Glomerular endothelial cell (primary cell): Measurements from ENCODE around the gene KRTAP26-1. TPM values are rescaled to one million over a fixed set of nuclear protein-coding genes. Genes with fewer than 3 reads are reported as not detected.

Experiments
- DNase-seq: peaks from one replicate; pipeline ENCODE4 v3.0.0-alpha.2; 2011; ENCODE audit warnings: low read depth, low spot score; ENCODE audit errors: extremely low read depth
- total RNA-seq: library from RNA; depleted of rRNA; stranded (reverse); fragments of >200 nt; gene quantifications from 2 replicates; pipeline ENCODE4 v1.2.3, GENCODE V29; 2015

Gene KRTAP26-1
- total RNA-seq, 1 donor from 2014 or later: not detected

- no peak for DNase-seq
Observed at GRCh38 chr21:30271611-30272010, 48.5 kb downstream of the KRTAP26-1 start.

GRCh38 chr21:30271156-30271555 is 49.0 kb downstream of the KRTAP26-1 start:
- no peak for DNase-seq

DNA sequence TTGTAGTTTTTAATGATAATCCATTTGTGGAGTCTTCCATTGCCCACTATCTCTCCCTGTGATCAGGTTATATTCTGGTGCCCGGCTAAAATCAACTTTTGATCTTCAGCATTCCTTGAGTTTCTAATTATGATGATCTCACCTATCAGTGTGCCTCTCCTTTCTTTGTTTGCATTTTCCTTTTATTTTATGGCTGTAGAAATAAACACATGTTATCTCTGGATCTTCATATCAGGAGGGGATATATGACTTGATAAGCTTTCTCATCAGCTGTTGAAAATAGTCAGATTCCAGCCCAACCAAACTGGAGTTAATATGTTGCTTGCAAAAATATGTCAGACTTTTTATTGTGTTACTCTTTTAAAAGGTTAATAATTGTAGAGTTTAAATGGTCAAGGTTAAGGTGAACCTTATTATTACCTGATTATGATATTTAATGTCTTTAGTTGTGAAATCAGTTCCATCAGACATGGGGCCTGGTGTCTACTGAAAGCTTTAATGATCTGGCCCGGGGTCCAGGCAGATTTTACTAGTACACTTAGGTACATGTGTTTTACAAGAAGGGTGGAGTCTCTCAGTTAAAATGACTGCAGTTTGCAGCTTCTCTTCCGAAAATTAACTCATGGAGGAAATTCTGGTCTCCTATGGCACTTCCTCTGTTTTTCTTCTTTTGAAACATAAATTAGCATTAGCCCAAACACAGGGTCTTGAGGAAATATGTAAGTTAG is 50.1 kb downstream of the KRTAP26-1 start:
- no peak for DNase-seq

Other genes with a start within 250 kb of the KRTAP26-1 start
- not detected in 2 replicates for gene CLDN17, start 153.5 kb downstream of the KRTAP26-1 start, total RNA-seq
- not detected in 2 replicates for gene CLDN8, start 104.2 kb downstream of the KRTAP26-1 start, total RNA-seq
- gene KRTAP24-1, start 37.4 kb downstream of the KRTAP26-1 start, total RNA-seq: not detected in 2 replicates
- gene KRTAP25-1, start 30.8 kb downstream of the KRTAP26-1 start, total RNA-seq: not detected in 2 replicates
- gene KRTAP27-1, start 17.4 kb upstream of the KRTAP26-1 start, total RNA-seq: not detected in 2 replicates
- gene KRTAP23-1, start 28.3 kb upstream of the KRTAP26-1 start, total RNA-seq: not detected in 2 replicates
- gene KRTAP13-2, start 52.0 kb upstream of the KRTAP26-1 start, total RNA-seq: not detected in 2 replicates
- not detected in 2 replicates for gene KRTAP13-1, start 75.7 kb upstream of the KRTAP26-1 start, total RNA-seq
- gene KRTAP13-3, start 105.6 kb upstream of the KRTAP26-1 start, total RNA-seq: not detected in 2 replicates
- gene KRTAP13-4, start 109.9 kb upstream of the KRTAP26-1 start, total RNA-seq: not detected in 2 replicates
- gene KRTAP15-1, start 120.0 kb upstream of the KRTAP26-1 start, total RNA-seq: not detected in 2 replicates
- not detected in 2 replicates for gene KRTAP19-1, start 160.1 kb upstream of the KRTAP26-1 start, total RNA-seq
- not detected in 2 replicates for gene KRTAP19-2, start 167.1 kb upstream of the KRTAP26-1 start, total RNA-seq
- gene KRTAP19-3, start 171.7 kb upstream of the KRTAP26-1 start, total RNA-seq: not detected in 2 replicates
- gene KRTAP19-4, start 176.8 kb upstream of the KRTAP26-1 start, total RNA-seq: not detected in 2 replicates
- not detected in 2 replicates for gene KRTAP19-5, start 181.8 kb upstream of the KRTAP26-1 start, total RNA-seq
- not detected in 2 replicates for gene KRTAP19-6, start 221.5 kb upstream of the KRTAP26-1 start, total RNA-seq
- not detected in 2 replicates for gene KRTAP19-7, start 241.0 kb upstream of the KRTAP26-1 start, total RNA-seq